Activated CD4-positive, alpha-beta T cell treated with anti-CD3 and anti-CD28 coated beads for 24 hours (primary cell): Measurements from ENCODE around the gene HIGD1B.
A peak's percentile ranks its signal among the peaks of the same experiment; 100 is the strongest.
"Not testable (repeated sequence)": the region's sequence is repeated elsewhere in the genome, so short reads cannot be mapped to it uniquely, and the experiment has no call there.

ENCODE experiments used
- DNase-seq, 2 donors: peaks; one replicate each; pipeline ENCODE4 v3.0.0-alpha.2; 2020; ENCODE audit warnings: low read depth in 2 of 2

Gene HIGD1B

GRCh38 chr17:44847586-44847985, at the start of gene HIGD1B:
HIGD1B (plus strand) TSS chr17:44847883; CDS start chr17:44848153, 270 bp downstream.
- DNase-seq: no peak

GRCh38 chr17:44798356-44798755, 49.3 kb upstream of the HIGD1B start:
- DNase-seq: no peak

- no peak for DNase-seq
These were observed 45.8 kb upstream of the HIGD1B start for GRCh38 chr17:44801880-44802279.

GRCh38 chr17:44804302-44805089, 43.2 kb upstream of the HIGD1B start:
- no peak for DNase-seq

GRCh38 chr17:44807093-44807816, 40.4 kb upstream of the HIGD1B start:
- DNase-seq: no peak

GRCh38 chr17:44807817-44808155, 39.9 kb upstream of the HIGD1B start:
- no peak for DNase-seq

GRCh38 chr17:44808156-44808555, 39.5 kb upstream of the HIGD1B start:
- DNase-seq: no peak

- DNase-seq: not testable (repeated sequence)
These were observed 38.9 kb upstream of the HIGD1B start for GRCh38 chr17:44808656-44809388.

GRCh38 chr17:44812263-44812662, 35.4 kb upstream of the HIGD1B start:
- DNase-seq: no peak

- not testable (repeated sequence) for DNase-seq
These were observed 29.2 kb upstream of the HIGD1B start for GRCh38 chr17:44818508-44818907.

GRCh38 chr17:44820631-44821212, 27.0 kb upstream of the HIGD1B start:
- no peak for DNase-seq

- DNase-seq: not testable (repeated sequence)
These were observed 22.4 kb upstream of the HIGD1B start for GRCh38 chr17:44825236-44825635.

- no peak for DNase-seq
These were observed 21.4 kb upstream of the HIGD1B start for GRCh38 chr17:44826123-44826790.

GRCh38 chr17:44827863-44828262, 19.8 kb upstream of the HIGD1B start:
- DNase-seq: no peak

GRCh38 chr17:44828919-44829522, 18.7 kb upstream of the HIGD1B start:
- no peak for DNase-seq

- DNase-seq: peak in 1 of 2 donors; percentile 11
These were observed 17.9 kb upstream of the HIGD1B start, which contains the start of gene GJC1 for GRCh38 chr17:44829523-44830358. GJC1 (minus strand) TSS chr17:44830287; CDS start chr17:44805817, 24,470 bp downstream.

GRCh38 chr17:44830359-44831288, 17.1 kb upstream of the HIGD1B start:
- peak in 1 of 2 donors; percentile 12 for DNase-seq

- DNase-seq: no peak
These were observed 16.3 kb upstream of the HIGD1B start for GRCh38 chr17:44831371-44831770.

- no peak for DNase-seq
These were observed 14.9 kb upstream of the HIGD1B start for GRCh38 chr17:44832805-44833204.
